WERI-Rb-1 (cell line): Measurements from ENCODE around the gene EFCAB6.

ENCODE experiments used
- DNase-seq: peaks from one replicate; pipeline ENCODE4 v3.0.0-alpha.2; 2020
- H3K27ac ChIP-seq: fragments of 250-450 bp; sonication (Bioruptor Pico); 2 replicates; pipeline ENCODE4 v1.5.1; 2020; ENCODE audit warnings: mild to moderate bottlenecking, moderate library complexity
- H3K27me3 ChIP-seq: fragments of 250-450 bp; sonication (Bioruptor Pico); 2 replicates; pipeline ENCODE4 v1.5.1; 2021; ENCODE audit warnings: mild to moderate bottlenecking, low read depth, moderate library complexity; ENCODE audit not compliant: insufficient read depth, severe bottlenecking
- H3K36me3 ChIP-seq: fragments of 250-450 bp; sonication (Bioruptor Pico); 2 replicates; pipeline ENCODE4 v1.5.1; 2020; ENCODE audit warnings: mild to moderate bottlenecking, moderate library complexity
- H3K4me3 ChIP-seq: 2 replicates; pipeline ENCODE4 v1.5.1; 2011; ENCODE audit warnings: low read depth, mild to moderate bottlenecking, control low read depth, low read length
- H3K9me3 ChIP-seq: fragments of 250-450 bp; sonication (Bioruptor Pico); 2 replicates; pipeline ENCODE4 v1.5.1; 2021; ENCODE audit warnings: mild to moderate bottlenecking, moderate library complexity; ENCODE audit not compliant: severe bottlenecking
- TF ChIP-seq, protein P1 (sequence below): IDR thresholded peaks from 2 replicates; pipeline ENCODE4 v1.5.1; 2011; ENCODE audit warnings: low read depth, mild to moderate bottlenecking, control low read depth, inconsistent platforms, low read length

The EFCAB6 gene

DNA sequence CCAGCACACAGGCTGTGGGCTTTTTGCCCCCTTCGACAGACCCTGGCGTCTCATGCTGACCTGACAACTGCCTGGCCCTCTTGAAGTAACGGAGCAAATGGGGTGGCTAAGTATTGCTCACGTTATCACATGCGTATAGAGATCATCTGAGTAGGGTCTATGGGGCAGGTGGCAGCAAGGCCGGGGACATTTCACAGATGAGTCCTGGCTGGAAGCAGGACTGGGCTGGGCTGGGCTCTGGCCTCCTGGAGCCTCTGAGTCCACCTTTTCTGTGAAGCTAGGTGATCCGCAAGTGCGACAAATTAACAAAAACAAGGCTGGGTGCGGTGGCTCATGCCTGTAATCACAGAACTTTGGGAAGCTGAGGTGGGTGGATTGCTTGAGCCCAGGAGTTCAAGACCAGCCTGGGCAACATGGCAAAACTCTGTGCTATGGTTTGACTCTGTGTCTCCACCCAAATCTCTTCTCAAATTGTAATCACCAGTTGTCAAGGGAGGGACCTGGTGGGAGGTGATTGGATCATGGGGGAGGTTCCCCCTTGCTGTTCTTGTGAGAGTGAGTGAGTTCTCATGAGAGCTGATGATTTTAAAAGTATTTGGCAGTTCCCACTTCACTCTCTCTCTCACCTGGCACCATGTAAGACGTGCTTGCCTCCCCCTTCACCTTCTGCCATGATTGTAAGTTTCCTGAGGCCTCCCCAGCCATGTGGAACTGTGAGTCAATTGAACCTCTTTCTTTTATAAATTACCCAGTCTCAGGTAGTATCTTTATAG lies 278.3 kb downstream of the EFCAB6 start:
- DNase-seq: no peak
- H3K27me3 ChIP-seq: no peaks in the 10 kb centered on the region
- H3K4me3 ChIP-seq: no peak overlapping the region
- H3K36me3 ChIP-seq: no peaks in the 10 kb centered on the region
- no peak overlapping the region for H3K27ac ChIP-seq
- TF ChIP-seq, protein P1, sequence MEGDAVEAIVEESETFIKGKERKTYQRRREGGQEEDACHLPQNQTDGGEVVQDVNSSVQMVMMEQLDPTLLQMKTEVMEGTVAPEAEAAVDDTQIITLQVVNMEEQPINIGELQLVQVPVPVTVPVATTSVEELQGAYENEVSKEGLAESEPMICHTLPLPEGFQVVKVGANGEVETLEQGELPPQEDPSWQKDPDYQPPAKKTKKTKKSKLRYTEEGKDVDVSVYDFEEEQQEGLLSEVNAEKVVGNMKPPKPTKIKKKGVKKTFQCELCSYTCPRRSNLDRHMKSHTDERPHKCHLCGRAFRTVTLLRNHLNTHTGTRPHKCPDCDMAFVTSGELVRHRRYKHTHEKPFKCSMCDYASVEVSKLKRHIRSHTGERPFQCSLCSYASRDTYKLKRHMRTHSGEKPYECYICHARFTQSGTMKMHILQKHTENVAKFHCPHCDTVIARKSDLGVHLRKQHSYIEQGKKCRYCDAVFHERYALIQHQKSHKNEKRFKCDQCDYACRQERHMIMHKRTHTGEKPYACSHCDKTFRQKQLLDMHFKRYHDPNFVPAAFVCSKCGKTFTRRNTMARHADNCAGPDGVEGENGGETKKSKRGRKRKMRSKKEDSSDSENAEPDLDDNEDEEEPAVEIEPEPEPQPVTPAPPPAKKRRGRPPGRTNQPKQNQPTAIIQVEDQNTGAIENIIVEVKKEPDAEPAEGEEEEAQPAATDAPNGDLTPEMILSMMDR: no peak
- peaks cover 4% of the 10 kb centered on the region for H3K9me3 ChIP-seq

DNA sequence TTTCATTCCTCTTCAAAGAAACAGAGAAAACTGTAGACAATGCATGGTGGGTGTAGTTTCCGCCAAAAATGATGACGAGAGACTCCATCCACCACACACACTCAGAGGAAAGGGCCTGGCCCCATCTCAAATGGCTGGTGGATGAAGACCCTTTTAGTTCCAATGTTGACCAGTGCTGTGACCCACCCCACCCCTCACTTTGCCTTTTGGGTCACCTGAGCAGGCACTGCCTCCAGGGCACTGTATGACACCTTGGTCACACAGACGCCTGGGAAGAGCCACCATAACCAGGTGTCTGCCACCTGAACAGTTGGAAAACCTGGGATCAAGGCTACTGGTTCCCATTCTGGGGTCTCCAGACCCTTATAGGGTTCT lies 279.0 kb downstream of the EFCAB6 start:
- Histone ChIP-seq H3K27me3 (no peaks in the 10 kb centered on the region), H3K9me3 (peaks cover 4% of the 10 kb centered on the region), H3K36me3 (no peaks in the 10 kb centered on the region), H3K27ac (no peak overlapping the region), H3K4me3 (no peak overlapping the region)
- TF ChIP-seq, protein P1: no peak
- DNase-seq: no peak

GRCh38 chr22:43532301-43533155 lies 279.6 kb downstream of the EFCAB6 start:
- no peaks in the 10 kb centered on the region for H3K36me3 ChIP-seq
- H3K27ac ChIP-seq: no peak overlapping the region
- H3K27me3 ChIP-seq: no peaks in the 10 kb centered on the region
- DNase-seq: no peak
- TF ChIP-seq, protein P1: no peak
- H3K9me3 ChIP-seq: peaks cover 4% of the 10 kb centered on the region
- no peak overlapping the region for H3K4me3 ChIP-seq

DNA sequence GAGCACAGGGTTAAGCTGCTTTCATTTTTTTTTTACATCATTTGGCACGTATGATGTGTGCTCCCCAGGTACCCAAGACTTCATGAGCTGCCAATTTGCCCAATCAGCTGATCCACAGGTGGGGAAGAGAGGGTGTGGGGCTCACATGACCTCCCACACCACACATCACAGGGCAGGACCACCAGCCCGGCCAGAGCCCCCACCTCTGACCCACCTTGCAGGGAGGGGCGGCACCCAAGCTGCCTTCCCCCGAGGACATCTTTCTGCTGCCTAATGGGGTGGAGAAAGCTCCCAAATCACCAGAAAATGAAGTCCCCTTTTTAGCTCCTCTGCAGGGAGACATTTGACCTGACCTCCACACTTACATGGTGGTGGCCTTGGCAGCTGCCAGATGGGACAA lies 280.5 kb downstream of the EFCAB6 start:
- Histone ChIP-seq H3K4me3 (no peak overlapping the region), H3K27ac (no peak overlapping the region), H3K36me3 (no peaks in the 10 kb centered on the region), H3K27me3 (no peaks in the 10 kb centered on the region), H3K9me3 (no peaks in the 10 kb centered on the region)
- TF ChIP-seq, protein P1: no peak
- no peak for DNase-seq

- H3K36me3 ChIP-seq: no peaks in the 10 kb centered on the region
- H3K27me3 ChIP-seq: no peaks in the 10 kb centered on the region
- DNase-seq: no peak
- H3K9me3 ChIP-seq: no peaks in the 10 kb centered on the region
- TF ChIP-seq, protein P1: no peak
- no peak overlapping the region for H3K4me3 ChIP-seq
- no peak overlapping the region for H3K27ac ChIP-seq
These were observed 281.5 kb downstream of the EFCAB6 start for GRCh38 chr22:43530349-43531201.
